Thymus (tissue), 11 donors: ENCODE data around the gene CREB5. TPM values are rescaled to one million over a fixed set of nuclear protein-coding genes. Genes with fewer than 3 reads are reported as not detected.

Experiments used
- DNase-seq, 9 donors: peaks; one replicate each; pipeline ENCODE4 v3.0.0-alpha.2; 2013; ENCODE audit warnings: low spot score in 9 of 9, low read depth in 6 of 9, missing footprints in 1 of 9
- H3K27ac ChIP-seq, 2 donors: one replicate each; pipeline ENCODE4 v1.5.1; 2013; ENCODE audit warnings: control low read depth in 1 of 2, low read depth in 1 of 2, low read length in 1 of 2, mild to moderate bottlenecking in 1 of 2, moderate library complexity in 1 of 2
- H3K27me3 ChIP-seq, 2 donors: one replicate each; pipeline ENCODE4 v1.5.1; 2013; ENCODE audit warnings: low read length in 1 of 2; ENCODE audit not compliant: control insufficient read depth in 2 of 2, insufficient read depth in 1 of 2
- H3K36me3 ChIP-seq, 2 donors: one replicate each; pipeline ENCODE4 v1.5.1; 2013; ENCODE audit warnings: low read length in 1 of 2, mild to moderate bottlenecking in 1 of 2, moderate library complexity in 1 of 2; ENCODE audit not compliant: control insufficient read depth in 2 of 2, insufficient read depth in 2 of 2
- H3K4me1 ChIP-seq, 2 donors: one replicate each; pipeline ENCODE4 v1.5.1; 2013; ENCODE audit warnings: low read length in 2 of 2; ENCODE audit not compliant: control insufficient read depth in 2 of 2, insufficient read depth in 2 of 2
- H3K4me3 ChIP-seq, 2 donors: one replicate each; pipeline ENCODE4 v1.5.1; 2013; ENCODE audit warnings: low read length in 2 of 2, control low read depth in 1 of 2, mild to moderate bottlenecking in 1 of 2
- H3K9me3 ChIP-seq, 2 donors: one replicate each; pipeline ENCODE4 v1.5.1; 2013; ENCODE audit warnings: low read length in 1 of 2, mild to moderate bottlenecking in 1 of 2; ENCODE audit not compliant: control insufficient read depth in 2 of 2, insufficient read depth in 1 of 2
- WGBS: extraction: QIAGEN DNeasy Blood & Tissue Kit; methylation state at CpG from one replicate; pipeline ENCODE4 v1.1.7; 2013; 5-methylcytosine and 5-hydroxymethylcytosine counted together
- polyA plus RNA-seq: library from polyadenylated mRNA; stranded (reverse); fragments of 200-250 nt; gene quantifications from one replicate; pipeline ENCODE4 v1.2.3, GENCODE V29; 2013
- total RNA-seq: library from RNA; stranded (reverse); fragments of 120-200 nt; gene quantifications from one replicate; pipeline ENCODE4 v1.2.4, GENCODE V29; 2013
- donor health status: healthy.

The CREB5 gene
- total and polyA plus RNA-seq, 2 donors = 1.1 to 5.4 TPM

GRCh38 chr7:28807396-28807994 lies 395.2 kb downstream of the CREB5 start:
- Histone ChIP-seq H3K27ac (no peak overlapping the region), H3K9me3 (no peaks in the 10 kb centered on the region), H3K4me1 (no peaks in the 10 kb centered on the region), H3K27me3 (no peaks in the 10 kb centered on the region), H3K36me3 (no peaks in the 10 kb centered on the region), H3K4me3 (no peak overlapping the region)
- DNase-seq = no peak
- WGBS = 98% methylated on average over 6 of the region's 6 CpGs

GRCh38 chr7:28808796-28809533 lies 396.6 kb downstream of the CREB5 start:
- no peak overlapping the region for H3K4me3 ChIP-seq
- DNase-seq = no peak
- no peaks in the 10 kb centered on the region for H3K36me3 ChIP-seq
- WGBS = 86% methylated on average over 23 of the region's 23 CpGs
- H3K27ac ChIP-seq = no peak overlapping the region
- H3K4me1 ChIP-seq = no peaks in the 10 kb centered on the region
- H3K9me3 ChIP-seq = no peaks in the 10 kb centered on the region
- no peaks in the 10 kb centered on the region for H3K27me3 ChIP-seq

GRCh38 chr7:28811008-28811407 lies 398.7 kb downstream of the CREB5 start:
- Histone ChIP-seq H3K27ac (no peak overlapping the region), H3K4me3 (no peak overlapping the region), H3K9me3 (no peaks in the 10 kb centered on the region), H3K36me3 (no peaks in the 10 kb centered on the region), H3K27me3 (no peaks in the 10 kb centered on the region), H3K4me1 (no peaks in the 10 kb centered on the region)
- 99% methylated on average over 3 of the region's 3 CpGs for whole genome bisulfite sequencing
- no peak for DNase-seq

GRCh38 chr7:28811701-28812430 lies 399.5 kb downstream of the CREB5 start:
- DNase-seq = no peak
- no peaks in the 10 kb centered on the region for H3K36me3 ChIP-seq
- no peaks in the 10 kb centered on the region for H3K27me3 ChIP-seq
- H3K27ac ChIP-seq = no peak overlapping the region
- H3K9me3 ChIP-seq = no peaks in the 10 kb centered on the region
- WGBS = 97% methylated on average over 5 of the region's 5 CpGs
- H3K4me3 ChIP-seq = no peak overlapping the region
- H3K4me1 ChIP-seq = no peaks in the 10 kb centered on the region

- no peaks in the 10 kb centered on the region for H3K36me3 ChIP-seq
- H3K9me3 ChIP-seq = no peaks in the 10 kb centered on the region
- WGBS = over 99% methylated on average over 3 of the region's 3 CpGs
- no peak overlapping the region for H3K4me3 ChIP-seq
- no peak overlapping the region for H3K27ac ChIP-seq
- H3K27me3 ChIP-seq = no peaks in the 10 kb centered on the region
- no peaks in the 10 kb centered on the region for H3K4me1 ChIP-seq
- DNase-seq = no peak
These were observed 400.3 kb downstream of the CREB5 start for GRCh38 chr7:28812616-28813015.

- DNase-seq = no peak
- H3K36me3 ChIP-seq = no peaks in the 10 kb centered on the region
- no peak overlapping the region for H3K4me3 ChIP-seq
- no peak overlapping the region for H3K27ac ChIP-seq
- 93% methylated on average over 6 of the region's 6 CpGs for WGBS
- no peaks in the 10 kb centered on the region for H3K4me1 ChIP-seq
- no peaks in the 10 kb centered on the region for H3K9me3 ChIP-seq
- no peaks in the 10 kb centered on the region for H3K27me3 ChIP-seq
These were observed 401.1 kb downstream of the CREB5 start for GRCh38 chr7:28813243-28813962.

- Histone ChIP-seq H3K9me3 (no peaks in the 10 kb centered on the region), H3K4me1 (no peaks in the 10 kb centered on the region), H3K27ac (no peak overlapping the region), H3K27me3 (no peaks in the 10 kb centered on the region), H3K4me3 (no peak overlapping the region), H3K36me3 (no peaks in the 10 kb centered on the region)
- DNase-seq = no peak
- WGBS = 97% methylated on average over 1 of the region's 1 CpG
These were observed 403.1 kb downstream of the CREB5 start for GRCh38 chr7:28815369-28815927.

- Histone ChIP-seq H3K4me3 (no peak overlapping the region), H3K27me3 (no peaks in the 10 kb centered on the region), H3K4me1 (no peaks in the 10 kb centered on the region), H3K9me3 (no peaks in the 10 kb centered on the region), H3K27ac (no peak overlapping the region), H3K36me3 (no peaks in the 10 kb centered on the region)
- WGBS = 47% methylated on average over 2 of the region's 2 CpGs
- no peak for DNase-seq
These were observed 403.6 kb downstream of the CREB5 start for GRCh38 chr7:28815928-28816373.
